ENCODE measurements around the gene PECR.
"Not testable (repeated sequence)": the region's sequence is repeated elsewhere in the genome, so short reads cannot be mapped to it uniquely, and the experiment has no call there.

Gene PECR

GRCh38 chr2:216021768-216022565 lies 59.6 kb downstream of the PECR start:
- DNase-seq, result no peak

- no peak for DNase-seq
Observed at GRCh38 chr2:216018709-216019108, 62.9 kb downstream of the PECR start.

GRCh38 chr2:216017365-216017764 lies 64.2 kb downstream of the PECR start:
- no peak for DNase-seq

- no peak for DNase-seq
Observed at GRCh38 chr2:216016581-216016980, 65.0 kb downstream of the PECR start.

- DNase-seq, result no peak
Observed at GRCh38 chr2:216015722-216016464, 65.7 kb downstream of the PECR start.

GRCh38 chr2:216014986-216015385 lies 66.6 kb downstream of the PECR start:
- no peak for DNase-seq

- no peak for DNase-seq
Observed at GRCh38 chr2:216014006-216014405, 67.6 kb downstream of the PECR start.

- DNase-seq, result peak; percentile 78
Observed at GRCh38 chr2:216013080-216013909, 68.3 kb downstream of the PECR start, which contains the start of gene MREG. Gene MREG (minus strand): TSS chr2:216013551. CDS start chr2:216013327, 224 bp downstream.

GRCh38 chr2:216012830-216013079 lies 68.9 kb downstream of the PECR start:
- DNase-seq, result peak; percentile 26

- no peak for DNase-seq
Observed at GRCh38 chr2:216012133-216012829, 69.3 kb downstream of the PECR start.

- DNase-seq, result not testable (repeated sequence)
Observed at GRCh38 chr2:216009215-216009614, 72.4 kb downstream of the PECR start.

GRCh38 chr2:216008387-216008786 lies 73.2 kb downstream of the PECR start:
- DNase-seq, result no peak

- DNase-seq, result no peak
Observed at GRCh38 chr2:216006164-216006663, 75.4 kb downstream of the PECR start.

GRCh38 chr2:216004697-216005283 lies 76.8 kb downstream of the PECR start:
- DNase-seq, result no peak

- no peak for DNase-seq
Observed at GRCh38 chr2:216003876-216004696, 77.5 kb downstream of the PECR start.

GRCh38 chr2:216002693-216003092 lies 78.9 kb downstream of the PECR start:
- no peak for DNase-seq

GRCh38 chr2:216002101-216002678 lies 79.4 kb downstream of the PECR start:
- DNase-seq, result no peak

- DNase-seq, result no peak
Observed at GRCh38 chr2:216001216-216002100, 80.2 kb downstream of the PECR start.

- no peak for DNase-seq
Observed at GRCh38 chr2:215998636-215999035, 83.0 kb downstream of the PECR start.

- no peak for DNase-seq
Observed at GRCh38 chr2:215997219-215997618, 84.4 kb downstream of the PECR start.
